ENCODE measurements around the gene SCRT2.

The SCRT2 gene

DNA sequence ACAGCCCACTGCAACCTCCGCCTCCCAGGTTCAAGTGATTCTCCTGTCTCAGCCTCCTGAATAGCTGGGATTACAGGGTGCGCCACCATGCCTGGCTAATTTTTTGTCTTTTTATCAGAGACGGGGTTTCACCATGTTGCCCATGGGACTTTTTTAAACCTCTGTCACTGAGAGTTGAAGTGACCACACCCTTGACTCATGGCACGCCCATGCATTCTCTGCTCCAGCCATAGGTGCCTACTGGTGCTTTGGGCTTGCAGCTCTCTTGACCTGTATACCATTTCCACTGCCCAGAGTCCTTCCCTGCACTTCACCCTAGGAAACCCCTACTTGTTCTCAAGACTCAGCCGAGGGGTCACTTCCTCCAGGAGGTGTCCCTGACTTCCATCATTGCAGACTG is 2.4 kb upstream of the SCRT2 start:
- Histone ChIP-seq H3K4me2 (ENCODE audit: low read length, poor library complexity, severe bottlenecking) (no peak overlapping the region), H3K9ac (ENCODE audit: low read length) (no peak overlapping the region), H2BK5ac (ENCODE audit: low read depth, low read length, poor library complexity, severe bottlenecking) (no peak overlapping the region), H3K9me3 (ENCODE audit: control insufficient read depth, low read length) (no peaks in the 10 kb centered on the region), H3K23ac (ENCODE audit: low read length in 2 of 2) (no peak overlapping the region), H2AFZ (ENCODE audit: low read depth, low read length) (no peak overlapping the region), H2BK120ac (ENCODE audit: low read depth, low read length) (no peak overlapping the region), H2BK15ac (ENCODE audit: low read depth, poor library complexity, severe bottlenecking) (no peak overlapping the region), H2BK12ac (ENCODE audit: low read length in 2 of 2) (no peak overlapping the region), H3K79me1 (replicated peaks; ENCODE audit: low read length, poor library complexity, severe bottlenecking) (no peaks in the 10 kb centered on the region), H4K91ac (ENCODE audit: low read length) (no peak overlapping the region), H3K14ac (ENCODE audit: low read length in 2 of 2) (no peak overlapping the region), H3K27ac (ENCODE audit: low read length, poor library complexity, severe bottlenecking) (no peak overlapping the region), H3K36me3 (ENCODE audit: control insufficient read depth in 1 of 2, insufficient read depth in 2 of 2, low read depth in 1 of 2, low read length in 2 of 2) (no peaks in the 10 kb centered on the region), H3K4me3 (ENCODE audit: insufficient read depth in 1 of 2, low read depth in 1 of 2, low read length in 2 of 2) (no peak overlapping the region), H3K27me3 (ENCODE audit: control insufficient read depth in 1 of 2, insufficient read depth in 1 of 2, low read length in 2 of 2) (peaks cover 82 to 87% of the 10 kb centered on the region in 2 experiments), H3K18ac (ENCODE audit: low read depth in 1 of 2, low read length in 2 of 2) (no peak overlapping the region), H2AK5ac (ENCODE audit: low read length, severe bottlenecking) (no peak overlapping the region), H4K8ac (ENCODE audit: low read length) (no peak overlapping the region), H3K4ac (ENCODE audit: low read depth in 1 of 2, low read length in 2 of 2) (no peak overlapping the region), H3K4me1 (ENCODE audit: control insufficient read depth, insufficient read depth, low read depth, low read length) (peaks cover 11% of the 10 kb centered on the region)
- DNase-seq = no peak
- WGBS = 89% methylated on average over 5 of the region's 5 CpGs

GRCh38 chr20:676967-677366 is 1.4 kb upstream of the SCRT2 start:
- Histone ChIP-seq H3K4ac (ENCODE audit: low read depth in 1 of 2, low read length in 2 of 2) (no peak overlapping the region), H2BK120ac (ENCODE audit: low read depth, low read length) (no peak overlapping the region), H2AFZ (ENCODE audit: low read depth, low read length) (no peak overlapping the region), H2AK5ac (ENCODE audit: low read length, severe bottlenecking) (no peak overlapping the region), H3K9me3 (ENCODE audit: control insufficient read depth, low read length) (no peaks in the 10 kb centered on the region), H3K36me3 (ENCODE audit: control insufficient read depth in 1 of 2, insufficient read depth in 2 of 2, low read depth in 1 of 2, low read length in 2 of 2) (no peaks in the 10 kb centered on the region), H2BK5ac (ENCODE audit: low read depth, low read length, poor library complexity, severe bottlenecking) (no peak overlapping the region), H4K91ac (ENCODE audit: low read length) (no peak overlapping the region), H4K8ac (ENCODE audit: low read length) (no peak overlapping the region), H3K27me3 (ENCODE audit: control insufficient read depth in 1 of 2, insufficient read depth in 1 of 2, low read length in 2 of 2) (peaks cover 83 to 89% of the 10 kb centered on the region in 2 experiments), H2BK15ac (ENCODE audit: low read depth, poor library complexity, severe bottlenecking) (no peak overlapping the region), H3K4me1 (ENCODE audit: control insufficient read depth, insufficient read depth, low read depth, low read length) (peaks cover 12% of the 10 kb centered on the region), H3K18ac (ENCODE audit: low read depth in 1 of 2, low read length in 2 of 2) (no peak overlapping the region), H3K23ac (ENCODE audit: low read length in 2 of 2) (no peak overlapping the region), H3K79me1 (replicated peaks; ENCODE audit: low read length, poor library complexity, severe bottlenecking) (no peaks in the 10 kb centered on the region), H3K4me3 (ENCODE audit: insufficient read depth in 1 of 2, low read depth in 1 of 2, low read length in 2 of 2) (no peak overlapping the region), H3K4me2 (ENCODE audit: low read length, poor library complexity, severe bottlenecking) (no peak overlapping the region), H3K14ac (ENCODE audit: low read length in 2 of 2) (no peak overlapping the region), H3K27ac (ENCODE audit: low read length, poor library complexity, severe bottlenecking) (no peak overlapping the region), H3K9ac (ENCODE audit: low read length) (no peak overlapping the region), H2BK12ac (ENCODE audit: low read length in 2 of 2) (no peak overlapping the region)
- DNase-seq = no peak
- WGBS = 89% methylated on average over 3 of the region's 3 CpGs

DNA sequence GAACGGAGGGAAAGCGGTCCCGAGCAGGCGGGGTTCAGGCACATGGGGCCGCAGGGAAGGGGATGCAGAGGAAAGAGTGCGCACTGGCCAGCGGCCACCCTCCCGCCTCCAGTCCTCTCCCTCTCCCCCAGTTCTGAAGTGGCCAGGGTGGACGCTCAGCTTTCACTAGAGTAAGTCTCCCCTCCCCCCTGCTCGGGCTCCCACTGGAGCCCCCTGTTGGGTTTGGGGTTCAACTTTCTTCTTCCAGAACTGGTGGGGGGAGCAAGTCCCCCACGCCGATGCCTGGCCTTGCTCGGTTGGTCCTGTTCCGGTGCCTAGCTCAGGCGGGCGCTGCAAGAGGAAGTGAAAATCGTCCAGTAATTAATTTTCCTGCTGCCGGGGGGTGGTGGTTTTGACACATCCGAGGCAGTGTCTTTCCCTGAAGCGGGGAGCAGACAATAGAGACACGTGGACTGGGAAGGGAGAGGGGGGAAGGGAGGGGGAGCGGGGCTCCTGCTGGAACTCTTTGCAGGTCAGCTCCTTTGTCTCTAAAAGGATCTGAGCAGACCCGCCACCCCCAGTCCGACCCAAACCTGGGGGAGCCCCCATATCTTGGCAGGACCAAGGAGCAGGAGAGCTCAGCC is 824 bp upstream of the SCRT2 start:
- H3K4me2 ChIP-seq (ENCODE audit: low read length, poor library complexity, severe bottlenecking) = no peak overlapping the region
- peaks cover 12% of the 10 kb centered on the region for H3K4me1 ChIP-seq (ENCODE audit: control insufficient read depth, insufficient read depth, low read depth, low read length)
- no peaks in the 10 kb centered on the region for H3K79me1 ChIP-seq (replicated peaks; ENCODE audit: low read length, poor library complexity, severe bottlenecking)
- H3K4me3 ChIP-seq (ENCODE audit: insufficient read depth in 1 of 2, low read depth in 1 of 2, low read length in 2 of 2) = no peak overlapping the region
- H3K36me3 ChIP-seq (ENCODE audit: control insufficient read depth in 1 of 2, insufficient read depth in 2 of 2, low read depth in 1 of 2, low read length in 2 of 2) = no peaks in the 10 kb centered on the region
- no peak overlapping the region for H2BK15ac ChIP-seq (ENCODE audit: low read depth, poor library complexity, severe bottlenecking)
- H4K8ac ChIP-seq (ENCODE audit: low read length) = no peak overlapping the region
- H2BK12ac ChIP-seq (ENCODE audit: low read length in 2 of 2) = no peak overlapping the region
- H2BK5ac ChIP-seq (ENCODE audit: low read depth, low read length, poor library complexity, severe bottlenecking) = no peak overlapping the region
- no peak overlapping the region for H3K9ac ChIP-seq (ENCODE audit: low read length)
- peaks cover 83 to 90% of the 10 kb centered on the region in 2 experiments for H3K27me3 ChIP-seq (ENCODE audit: control insufficient read depth in 1 of 2, insufficient read depth in 1 of 2, low read length in 2 of 2)
- H2AFZ ChIP-seq (ENCODE audit: low read depth, low read length) = no peak overlapping the region
- no peak overlapping the region for H3K23ac ChIP-seq (ENCODE audit: low read length in 2 of 2)
- H3K4ac ChIP-seq (ENCODE audit: low read depth in 1 of 2, low read length in 2 of 2) = no peak overlapping the region
- no peak overlapping the region for H3K14ac ChIP-seq (ENCODE audit: low read length in 2 of 2)
- H4K91ac ChIP-seq (ENCODE audit: low read length) = no peak overlapping the region
- no peak overlapping the region for H3K18ac ChIP-seq (ENCODE audit: low read depth in 1 of 2, low read length in 2 of 2)
- 6% methylated on average over 22 of the region's 24 CpGs for WGBS
- no peaks in the 10 kb centered on the region for H3K9me3 ChIP-seq (ENCODE audit: control insufficient read depth, low read length)
- H2AK5ac ChIP-seq (ENCODE audit: low read length, severe bottlenecking) = no peak overlapping the region
- no peak overlapping the region for H3K27ac ChIP-seq (ENCODE audit: low read length, poor library complexity, severe bottlenecking)
- no peak for DNase-seq
- no peak overlapping the region for H2BK120ac ChIP-seq (ENCODE audit: low read depth, low read length)

DNA sequence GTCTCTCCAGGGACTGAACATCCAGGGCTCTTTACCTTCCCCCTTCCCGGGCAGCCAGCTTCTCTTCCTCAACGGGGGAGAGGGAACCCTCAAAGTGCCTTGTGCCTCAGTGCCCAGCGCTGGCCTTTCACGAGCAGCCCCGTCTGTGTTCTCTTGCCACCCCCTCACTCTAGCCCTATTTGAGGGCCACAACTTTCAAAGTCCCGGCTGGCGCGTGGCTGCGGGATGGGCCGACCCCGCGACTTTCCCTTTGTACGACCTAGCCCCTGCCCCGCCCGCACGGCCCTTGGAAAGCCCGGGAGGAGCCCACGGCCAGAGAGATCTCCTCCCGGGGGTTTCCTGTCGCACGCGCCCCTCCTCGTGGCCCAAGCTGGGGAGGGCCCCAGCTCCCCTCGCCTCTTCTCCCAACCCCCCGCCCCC is 559 bp downstream of the SCRT2 start:
- Histone ChIP-seq H3K9ac (ENCODE audit: low read length) (no peak overlapping the region), H3K18ac (ENCODE audit: low read depth in 1 of 2, low read length in 2 of 2) (no peak overlapping the region), H3K27ac (ENCODE audit: low read length, poor library complexity, severe bottlenecking) (no peak overlapping the region)

More for the DNA sequence above, 559 bp downstream of the SCRT2 start:
- Histone ChIP-seq H3K14ac (ENCODE audit: low read length in 2 of 2) (no peak overlapping the region), H3K9me3 (ENCODE audit: control insufficient read depth, low read length) (no peaks in the 10 kb centered on the region), H3K79me1 (replicated peaks; ENCODE audit: low read length, poor library complexity, severe bottlenecking) (no peaks in the 10 kb centered on the region), H2AK5ac (ENCODE audit: low read length, severe bottlenecking) (no peak overlapping the region), H3K4ac (ENCODE audit: low read depth in 1 of 2, low read length in 2 of 2) (no peak overlapping the region), H3K4me1 (ENCODE audit: control insufficient read depth, insufficient read depth, low read depth, low read length) (peaks cover 12% of the 10 kb centered on the region), H2BK5ac (ENCODE audit: low read depth, low read length, poor library complexity, severe bottlenecking) (no peak overlapping the region), H3K4me2 (ENCODE audit: low read length, poor library complexity, severe bottlenecking) (no peak overlapping the region), H4K91ac (ENCODE audit: low read length) (no peak overlapping the region), H2AFZ (ENCODE audit: low read depth, low read length) (no peak overlapping the region), H2BK120ac (ENCODE audit: low read depth, low read length) (no peak overlapping the region), H2BK12ac (ENCODE audit: low read length in 2 of 2) (no peak overlapping the region), H3K36me3 (ENCODE audit: control insufficient read depth in 1 of 2, insufficient read depth in 2 of 2, low read depth in 1 of 2, low read length in 2 of 2) (no peaks in the 10 kb centered on the region), H2BK15ac (ENCODE audit: low read depth, poor library complexity, severe bottlenecking) (no peak overlapping the region), H3K27me3 (ENCODE audit: control insufficient read depth in 1 of 2, insufficient read depth in 1 of 2, low read length in 2 of 2) (peaks cover 92% of the 10 kb centered on the region in 2 experiments), H3K23ac (ENCODE audit: low read length in 2 of 2) (no peak overlapping the region), H3K4me3 (ENCODE audit: insufficient read depth in 1 of 2, low read depth in 1 of 2, low read length in 2 of 2) (no peak overlapping the region), H4K8ac (ENCODE audit: low read length) (no peak overlapping the region)
- WGBS = 12% methylated on average over 23 of the region's 25 CpGs
- DNase-seq = no peak

All from mesenchymal stem cell (in vitro differentiated cells and primary cell).